Stimulated activated CD4-positive, alpha-beta T cell treated with anti-CD3 and anti-CD28 coated beads, Interleukin-1b, Interleukin-23, amount 100 ng/mL, for 24 hours (primary cell): ENCODE data around the gene WDR26.
"Not testable (repeated sequence)": the region's sequence is repeated elsewhere in the genome, so short reads cannot be mapped to it uniquely, and the experiment has no call there.

Source experiments
- DNase-seq, 4 experiments: peaks; one replicate each; pipeline ENCODE4 v3.0.0-alpha.2; 2020; ENCODE audit warnings: low read depth in 4 of 4, low spot score in 1 of 4

The WDR26 gene

DNA sequence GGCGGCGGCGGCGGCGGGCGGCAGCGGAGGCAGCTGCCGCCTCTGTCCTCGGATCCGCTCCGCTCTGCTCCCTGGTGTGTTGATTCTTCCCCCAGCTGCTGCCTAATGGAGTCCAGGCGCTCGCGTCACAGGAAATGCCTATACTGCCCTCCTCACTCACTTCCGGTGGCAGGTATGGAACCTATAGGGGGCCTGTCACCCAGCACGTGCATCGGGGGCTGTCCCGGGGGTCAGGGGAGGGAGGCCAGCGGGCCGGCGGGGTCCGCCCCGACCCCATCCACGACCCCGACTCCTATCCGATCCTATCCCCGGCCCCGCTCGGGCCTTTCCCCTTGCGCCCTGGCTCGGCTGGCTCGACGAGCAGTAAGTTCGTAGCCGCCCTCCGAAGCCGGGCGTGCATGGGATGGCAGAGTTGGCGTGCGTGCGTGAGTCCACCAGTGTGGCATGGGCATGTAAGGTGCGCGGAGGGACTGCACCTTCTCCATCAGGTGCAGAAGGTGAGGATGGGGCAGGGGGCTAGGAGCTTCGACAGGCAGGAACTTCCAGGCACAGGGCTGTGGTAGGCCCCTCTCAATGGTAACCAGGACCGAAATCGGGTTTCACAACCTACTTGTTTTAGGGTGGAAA, at the start of gene WDR26:
WDR26 (minus strand) TSS at position 107 of the 627 bp plus-strand sequence.
- peak; percentile 49 to 73 (median 63) for DNase-seq

GRCh38 chr1:224483206-224483605, 48.6 kb upstream of the WDR26 start:
- not testable (repeated sequence) for DNase-seq

DNA sequence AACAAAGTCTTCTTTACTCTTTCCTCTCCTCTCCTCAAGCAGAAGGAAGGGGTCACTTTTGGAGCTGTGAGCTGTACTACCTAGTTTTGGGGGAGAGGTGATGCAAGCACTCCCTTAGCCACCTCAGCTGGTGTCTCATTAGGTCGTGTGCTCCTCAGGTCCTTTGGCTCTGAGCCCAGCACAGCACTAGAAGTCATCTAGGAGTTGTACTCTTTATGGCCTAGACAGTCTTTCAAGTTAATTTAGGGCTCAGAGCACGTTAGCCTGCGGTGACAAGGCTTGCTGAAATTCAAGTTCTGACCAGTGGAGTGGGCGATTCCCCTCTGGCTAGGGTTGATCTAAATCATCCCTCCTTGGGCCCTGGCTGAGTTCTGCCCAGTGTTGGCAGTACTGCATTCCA, 48.0 kb upstream of the WDR26 start:
- no peak for DNase-seq

- DNase-seq, result no peak
These were observed 47.0 kb upstream of the WDR26 start for GRCh38 chr1:224481601-224482000.

DNA sequence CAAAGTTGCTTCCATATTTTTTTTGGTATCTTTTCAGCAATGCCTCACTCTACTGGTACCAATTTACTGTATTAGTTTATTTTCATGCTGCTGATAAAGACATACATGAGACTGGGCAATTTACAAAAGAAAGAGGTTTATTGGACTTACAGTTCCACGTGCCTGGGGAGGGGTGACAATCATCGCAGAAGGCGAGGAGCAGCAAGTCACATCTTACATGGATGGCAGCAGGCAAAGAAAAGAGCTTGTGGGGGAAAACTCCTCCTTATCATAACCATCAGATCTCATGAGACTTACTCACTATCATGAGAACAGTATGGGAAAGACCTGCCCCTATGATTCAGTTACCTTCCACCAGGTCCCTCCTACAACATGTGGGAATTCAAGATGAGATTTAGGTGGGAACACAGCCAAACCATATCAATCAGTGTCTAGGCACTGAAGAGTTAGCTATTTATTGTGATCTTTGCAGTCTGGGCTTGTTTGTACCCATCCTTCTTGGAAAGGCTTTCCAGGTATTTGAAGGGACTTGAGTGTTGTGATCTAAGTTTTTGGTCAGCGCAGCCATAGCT, 46.4 kb upstream of the WDR26 start:
- DNase-seq, result not testable (repeated sequence)

DNA sequence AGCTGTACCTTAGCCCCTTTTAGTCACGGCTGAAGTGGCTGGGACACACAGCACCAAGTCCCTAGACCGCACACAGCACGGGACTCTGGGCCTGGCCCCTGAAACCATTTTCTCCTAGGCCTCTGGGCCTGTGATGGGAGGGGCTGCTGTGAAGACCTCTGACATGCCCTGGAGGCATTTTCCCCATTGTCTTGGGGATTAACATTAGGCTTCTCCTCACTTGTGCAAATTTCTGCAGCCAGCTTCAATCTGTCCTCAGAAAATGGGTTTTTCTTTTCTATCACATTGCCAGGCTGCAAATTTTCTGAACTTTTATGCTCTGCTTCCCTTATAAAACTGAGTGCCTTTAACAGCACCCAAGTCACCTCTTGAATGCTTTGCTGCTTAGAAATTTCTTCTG, 45.6 kb upstream of the WDR26 start:
- DNase-seq, result not testable (repeated sequence)

DNA sequence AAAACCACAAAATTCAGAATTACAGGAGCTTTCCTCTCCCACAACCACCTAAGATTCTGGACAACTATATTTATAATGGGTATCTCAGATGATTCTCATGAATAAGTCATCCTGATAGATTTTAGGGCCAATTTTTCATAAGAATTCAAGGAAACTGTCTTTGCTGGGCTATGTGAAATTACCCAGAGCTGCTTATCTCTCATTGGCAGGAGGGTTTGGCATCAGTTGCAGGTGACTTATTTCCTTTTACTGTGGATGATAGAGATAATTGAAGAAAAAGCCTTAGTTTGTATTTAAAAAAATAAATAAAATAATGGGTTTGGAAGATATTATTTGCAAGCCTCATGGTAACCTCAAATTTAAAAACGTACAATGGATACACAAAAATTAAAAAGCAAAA, 38.2 kb upstream of the WDR26 start:
- no peak for DNase-seq

GRCh38 chr1:224466154-224466553, 31.6 kb upstream of the WDR26 start:
- DNase-seq, result no peak

DNA sequence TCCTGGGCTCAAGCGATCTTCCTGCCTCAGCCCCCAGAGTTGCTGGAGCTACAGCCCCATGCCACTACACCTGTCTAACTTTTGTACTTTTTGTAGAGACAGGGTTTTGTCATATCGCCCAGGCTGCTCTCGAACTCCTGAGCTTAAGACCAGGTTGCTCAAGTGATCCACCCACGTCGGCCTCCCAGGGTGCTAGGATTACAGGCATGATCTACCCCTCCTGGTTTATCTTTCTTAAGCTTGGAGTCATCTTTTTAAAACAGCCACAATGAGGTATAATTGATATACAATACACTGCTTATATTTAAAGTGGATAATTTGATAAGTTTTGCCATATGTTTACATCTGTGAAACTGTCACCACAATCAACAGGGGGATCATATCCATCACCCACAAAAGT, 25.4 kb upstream of the WDR26 start:
- no peak for DNase-seq

GRCh38 chr1:224458996-224459395, 24.4 kb upstream of the WDR26 start:
- DNase-seq, result no peak

DNA sequence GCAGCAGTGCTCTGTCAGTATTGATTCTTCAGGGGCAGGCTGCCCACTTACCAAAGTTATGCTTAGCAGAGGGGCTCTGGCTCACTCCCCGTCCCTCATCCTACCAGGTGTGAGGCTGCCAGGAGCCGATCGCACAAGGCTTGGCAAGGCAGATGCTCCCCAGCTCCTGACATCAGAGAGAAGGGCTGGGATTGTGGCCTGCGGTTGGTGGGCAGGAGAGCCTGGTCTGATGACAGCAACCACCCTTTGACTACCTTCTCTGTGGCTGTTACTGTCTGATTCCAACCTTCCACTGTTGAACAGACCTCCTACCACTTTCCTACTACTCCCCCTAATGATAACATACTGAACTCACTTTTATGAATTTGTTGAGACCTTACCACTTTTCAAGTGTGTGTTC, 23.7 kb upstream of the WDR26 start:
- no peak for DNase-seq

- no peak for DNase-seq
These were observed 23.2 kb upstream of the WDR26 start for GRCh38 chr1:224457782-224458144.

- DNase-seq, result no peak
These were observed 22.0 kb upstream of the WDR26 start for GRCh38 chr1:224456637-224456953.

DNA sequence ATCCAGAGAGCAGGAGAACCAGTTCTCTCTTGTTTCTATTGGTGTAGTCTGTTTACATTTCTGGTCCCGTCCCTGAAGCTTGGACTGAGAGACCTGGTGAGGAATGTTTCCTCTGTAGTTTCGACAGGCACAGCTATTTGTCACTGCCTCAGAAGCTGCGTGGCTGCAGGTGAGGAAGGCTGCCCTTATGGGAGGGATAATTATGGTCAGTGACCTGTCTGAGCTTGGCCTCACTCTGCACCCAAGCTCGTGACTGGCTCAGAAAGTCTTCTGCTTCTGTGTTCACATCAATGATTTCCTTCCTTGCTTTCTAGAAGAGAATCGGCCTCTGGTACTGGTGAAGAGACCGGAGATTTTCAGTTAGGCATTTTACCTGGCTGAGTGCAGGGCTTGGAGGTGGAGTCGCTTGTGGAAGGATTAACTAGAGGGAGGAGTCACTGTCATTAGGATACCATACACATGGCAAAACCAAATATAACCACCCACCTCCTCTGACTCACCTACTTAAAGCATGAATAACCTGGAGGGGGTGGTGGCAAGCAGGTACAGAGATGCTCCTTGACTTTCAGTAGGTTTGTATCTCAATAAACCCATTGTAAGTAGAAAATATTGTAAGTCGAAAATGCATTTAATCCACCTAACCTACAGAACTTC, 19.9 kb upstream of the WDR26 start:
- no peak for DNase-seq

- DNase-seq, result no peak
These were observed 16.2 kb upstream of the WDR26 start for GRCh38 chr1:224450561-224451350.

DNA sequence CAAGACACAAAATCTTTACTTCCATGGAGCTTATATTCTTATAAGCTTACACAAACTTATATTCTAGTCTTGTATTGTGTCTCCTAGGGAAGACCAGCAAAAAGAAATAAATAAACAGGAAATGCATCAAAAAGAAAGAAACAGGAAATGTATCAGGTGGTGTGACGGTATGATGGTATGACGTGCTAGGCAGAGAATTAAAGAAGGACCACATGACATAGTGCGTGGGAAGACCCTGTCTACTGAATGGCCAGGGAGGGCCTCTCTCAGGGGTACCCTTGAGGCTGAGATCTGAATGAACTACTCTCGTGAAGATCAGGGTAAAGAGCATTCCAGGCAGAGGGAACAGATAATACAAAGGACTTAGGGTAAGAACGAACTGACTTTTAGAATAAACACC, 15.6 kb upstream of the WDR26 start:
- no peak for DNase-seq

DNA sequence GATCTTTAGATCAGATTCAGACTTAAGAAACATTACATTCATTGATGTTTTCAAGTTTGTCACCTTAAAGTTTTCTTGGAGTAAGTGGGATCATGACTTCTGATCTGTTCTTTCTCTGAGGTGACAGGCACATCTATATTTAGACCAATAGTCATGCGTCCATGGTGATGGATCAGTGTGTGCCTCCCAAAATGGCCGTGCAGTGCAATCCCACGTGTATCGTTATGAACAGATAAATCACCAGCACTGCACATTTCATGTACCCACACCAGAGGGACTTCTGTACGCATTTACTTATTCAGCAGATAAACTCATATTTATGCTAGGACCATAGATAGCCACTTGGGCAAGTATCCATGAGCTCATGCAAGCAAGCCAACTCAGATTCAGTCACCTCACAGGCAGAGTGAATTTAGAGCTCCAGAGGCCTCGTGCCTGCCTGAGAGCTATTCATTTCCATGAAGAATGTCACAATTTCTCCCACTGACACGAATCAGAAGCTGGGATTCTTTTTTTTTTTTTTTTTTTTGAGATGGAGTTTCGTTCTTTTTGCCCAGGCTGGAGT, 13.9 kb upstream of the WDR26 start:
- no peak for DNase-seq

GRCh38 chr1:224447971-224448370, 13.4 kb upstream of the WDR26 start:
- DNase-seq, result no peak

- DNase-seq, result no peak
These were observed 12.7 kb upstream of the WDR26 start for GRCh38 chr1:224447251-224447650.

DNA sequence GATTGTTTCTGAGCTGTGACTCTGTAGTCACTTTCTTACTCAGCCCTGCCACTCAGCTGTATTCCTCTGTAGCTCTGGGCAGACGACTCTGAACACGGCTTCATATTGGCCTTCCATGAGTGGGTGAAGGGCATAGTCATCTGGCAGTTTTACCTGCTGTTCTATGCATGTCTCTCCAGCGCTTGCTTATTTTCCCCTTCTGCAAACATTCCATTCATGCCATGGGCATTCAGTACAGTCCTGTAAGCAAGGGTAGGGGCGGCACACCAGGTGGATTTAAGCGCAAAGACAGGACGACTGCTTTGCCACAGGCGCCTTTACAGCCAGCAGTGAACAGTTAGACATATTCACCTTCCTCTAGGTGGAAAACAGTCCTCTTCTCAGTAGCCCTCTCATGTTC, 4.4 kb upstream of the WDR26 start:
- no peak for DNase-seq

DNA sequence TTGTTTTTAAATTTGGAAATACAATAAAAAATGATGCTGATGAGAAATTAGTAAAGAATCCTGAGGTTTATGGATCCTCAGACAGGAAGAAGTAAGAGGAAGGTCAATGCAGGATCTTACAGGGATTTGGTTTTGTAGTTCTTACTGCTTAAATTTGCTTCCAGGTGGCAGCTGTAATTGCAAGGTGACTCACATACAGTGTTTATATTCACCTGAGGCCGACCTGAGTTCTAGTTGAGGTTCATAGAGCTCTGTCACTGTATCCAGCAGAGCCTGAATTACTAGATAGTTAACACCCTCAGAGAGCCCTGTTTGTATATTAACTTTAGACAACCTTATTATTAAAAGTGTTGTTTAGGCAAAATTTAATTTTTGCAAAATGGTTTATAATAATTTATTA, 1.4 kb upstream of the WDR26 start:
- no peak for DNase-seq

DNA sequence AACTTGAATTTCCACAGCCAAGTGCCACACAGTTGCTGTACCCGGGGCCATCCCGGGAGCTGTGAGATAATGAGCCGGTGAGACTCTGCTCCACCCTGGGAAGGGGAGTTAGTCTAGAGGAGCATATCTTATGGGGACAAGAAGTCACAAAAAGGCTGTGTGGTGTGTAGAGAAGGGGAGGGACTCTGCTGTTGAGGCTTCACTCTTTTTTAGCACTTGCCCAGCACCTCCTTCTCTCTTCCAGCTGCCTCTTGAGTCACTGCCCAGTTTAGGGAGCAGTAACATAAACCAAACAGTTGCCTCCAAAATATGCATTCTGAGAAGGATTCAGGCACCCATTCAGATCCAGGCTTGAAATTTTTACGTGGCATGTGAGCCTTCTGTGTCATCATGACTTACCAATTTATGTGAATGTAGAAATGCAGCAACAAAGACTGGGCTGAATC, 744 bp upstream of the WDR26 start:
- DNase-seq, result peak in 1 of 4 experiments; percentile 7
